NB4 (cell line): ENCODE results near the gene NFIB.

Source experiments
- CTCF ChIP-seq: IDR thresholded peaks from one replicate; pipeline ENCODE4 v1.5.1; 2012; ENCODE audit warnings: low read depth, low read length
- MAX ChIP-seq: IDR thresholded peaks from 2 replicates; pipeline ENCODE4 v1.6.1; 2011; ENCODE audit warnings: low read depth, low read length
- MYC ChIP-seq: IDR thresholded peaks from 2 replicates; pipeline ENCODE4 v1.6.1; 2011; ENCODE audit warnings: low read depth, low read length
- POLR2A ChIP-seq: IDR thresholded peaks from 2 replicates; pipeline ENCODE4 v1.6.1; 2011; ENCODE audit warnings: mild to moderate bottlenecking; ENCODE audit not compliant: insufficient read length; ENCODE audit errors: extremely low read depth

- TF ChIP-seq CTCF, result no peak
- TF ChIP-seq POLR2A, result no peak
- TF ChIP-seq MAX, result no peak
- TF ChIP-seq MYC, result no peak
Measured at GRCh38 chr9:14188538-14188937, 125.4 kb downstream of the NFIB start.
